HG03469 (cell line): ENCODE data around the gene MRPL1.
"Not testable (repeated sequence)": the region's sequence is repeated elsewhere in the genome, so short reads cannot be mapped to it uniquely, and the experiment has no call there.

Source experiments
- ATAC-seq: cut with Tn5 transposase; IDR thresholded peaks from one replicate; pipeline ENCODE4 v1.9.1; 2021; ENCODE audit warnings: mild to moderate bottlenecking, moderate library complexity, moderate number of reproducible peaks; ENCODE audit not compliant: unreplicated experiment

The MRPL1 gene

DNA sequence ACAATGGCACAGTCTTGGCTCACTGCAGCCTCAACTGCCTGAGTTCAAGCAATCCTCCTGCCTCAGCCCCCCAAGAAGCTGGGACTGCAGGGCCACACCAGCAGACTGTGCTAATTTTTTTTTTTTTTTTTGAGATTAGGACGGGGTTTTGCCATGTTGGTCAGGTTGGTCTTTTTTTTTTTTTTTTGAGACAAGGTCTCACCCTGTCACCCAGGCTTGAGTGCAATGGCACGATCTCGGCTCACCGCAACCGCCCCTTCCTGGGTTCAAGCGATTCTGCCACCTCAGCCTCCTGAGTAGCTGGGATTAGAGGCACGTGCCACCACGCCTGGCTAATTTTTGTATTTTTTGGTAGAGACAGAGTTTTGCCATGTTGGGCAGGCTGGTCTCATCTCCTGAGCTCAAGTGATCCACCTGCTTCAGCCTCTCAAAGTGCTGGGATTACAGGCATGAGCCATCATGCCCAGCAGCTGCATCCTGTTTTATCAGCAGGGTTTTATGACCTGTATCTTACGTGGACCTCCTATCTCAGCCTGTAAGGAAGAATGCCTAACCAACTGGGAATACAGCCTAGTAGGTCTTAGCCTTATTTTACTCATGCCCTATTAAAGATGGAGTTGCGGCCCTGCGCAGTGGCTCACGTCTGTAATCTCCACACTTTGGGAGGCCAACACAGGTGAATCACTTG lies 13.2 kb upstream of the MRPL1 start:
- ATAC-seq = no peak

DNA sequence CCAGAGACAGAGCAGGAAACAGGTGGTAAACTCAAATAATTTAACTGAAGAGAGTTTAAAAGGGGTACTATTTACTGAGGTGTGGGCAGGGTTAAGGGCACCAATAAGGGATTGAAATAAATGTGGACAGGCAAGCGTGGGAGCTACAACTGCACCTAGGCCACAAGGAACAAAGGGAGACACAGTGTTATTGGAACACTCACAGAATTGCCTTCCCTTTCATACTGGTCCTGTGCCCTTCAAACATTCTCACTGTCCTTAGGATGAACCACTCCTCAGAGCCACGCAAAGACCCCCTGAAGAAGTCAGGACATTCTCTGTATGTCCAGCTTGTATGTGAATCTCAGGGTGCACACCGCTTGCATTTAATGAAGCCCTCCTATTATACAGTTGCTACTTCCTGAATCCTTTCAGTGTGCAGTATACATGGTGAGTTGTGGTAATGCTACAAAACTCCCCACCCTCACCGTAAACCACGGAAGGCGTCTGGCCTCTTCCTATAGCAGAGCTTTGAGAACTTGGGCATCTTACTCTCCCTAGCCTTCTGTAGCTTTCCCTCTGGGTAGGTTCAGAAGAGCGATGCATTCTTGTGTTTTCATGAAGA lies 9.6 kb upstream of the MRPL1 start:
- ATAC-seq = peak; percentile 70

DNA sequence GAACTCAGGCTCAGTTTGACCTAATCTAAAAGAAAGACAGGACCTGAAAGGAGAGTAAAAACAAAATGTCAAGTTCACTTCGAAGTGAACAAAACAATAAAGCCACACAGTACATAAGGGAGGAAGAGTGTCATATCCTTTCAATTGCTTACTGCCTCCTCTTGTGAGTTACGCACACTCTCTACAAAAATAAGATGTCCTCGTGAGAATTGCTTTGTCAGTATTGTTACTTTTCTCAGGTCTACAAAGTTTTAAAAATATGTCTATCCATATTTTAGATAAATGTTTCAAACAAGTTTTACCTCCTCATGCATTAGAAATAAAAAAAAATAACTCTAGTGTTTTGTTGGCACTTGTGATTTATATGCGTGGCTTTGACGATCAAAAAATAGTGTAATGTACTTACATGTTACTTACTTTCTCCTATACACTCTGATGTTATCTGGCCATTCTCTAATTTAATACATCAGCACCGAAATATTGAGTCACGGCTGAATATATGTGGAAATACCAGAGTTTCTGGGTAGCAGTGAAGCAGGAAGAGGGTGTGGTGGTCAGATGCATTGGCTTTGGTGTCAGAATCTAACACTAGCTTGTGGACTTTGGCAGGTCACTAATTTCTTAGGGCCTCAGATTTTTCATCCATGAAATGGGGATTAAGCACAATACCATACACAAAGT lies 8.1 kb upstream of the MRPL1 start:
- no peak for ATAC-seq

DNA sequence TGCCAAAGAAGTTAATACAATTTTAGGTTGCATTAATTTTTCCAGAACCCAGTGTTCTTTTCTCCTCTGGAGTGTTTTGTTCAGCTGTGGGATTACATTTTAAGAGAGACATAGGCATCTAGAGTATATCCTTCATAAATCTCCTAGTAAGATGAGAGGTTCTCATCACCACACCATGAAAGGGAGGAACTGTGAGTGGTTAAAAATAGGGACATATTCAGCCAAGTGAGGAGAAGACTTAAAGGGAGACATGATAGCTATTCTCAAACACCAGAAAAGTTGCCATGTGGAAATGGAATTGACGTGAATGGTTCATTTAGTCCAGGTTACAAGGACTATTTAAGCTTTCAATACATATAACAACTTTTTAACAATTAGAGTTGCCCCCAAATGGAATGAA lies 6.5 kb upstream of the MRPL1 start:
- ATAC-seq = no peak

DNA sequence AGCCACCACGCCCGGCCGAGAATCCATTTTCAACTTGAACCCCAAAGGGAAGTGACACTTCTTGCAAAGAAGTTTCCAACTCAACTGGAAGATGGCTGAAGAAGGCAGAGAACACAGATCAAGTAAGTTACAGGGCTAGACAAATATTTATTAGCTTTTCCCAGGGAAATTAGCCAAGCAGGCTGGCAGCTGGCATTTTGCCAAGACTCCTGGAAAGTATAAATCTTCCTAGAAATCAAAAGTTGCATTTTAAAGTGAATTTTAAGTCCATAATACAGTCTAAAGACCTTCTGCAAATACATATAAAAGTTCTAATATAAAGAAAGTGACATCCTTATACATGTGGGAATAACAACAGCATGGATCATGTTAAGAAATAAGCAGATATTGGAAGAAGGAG lies 3.4 kb upstream of the MRPL1 start:
- no peak for ATAC-seq

DNA sequence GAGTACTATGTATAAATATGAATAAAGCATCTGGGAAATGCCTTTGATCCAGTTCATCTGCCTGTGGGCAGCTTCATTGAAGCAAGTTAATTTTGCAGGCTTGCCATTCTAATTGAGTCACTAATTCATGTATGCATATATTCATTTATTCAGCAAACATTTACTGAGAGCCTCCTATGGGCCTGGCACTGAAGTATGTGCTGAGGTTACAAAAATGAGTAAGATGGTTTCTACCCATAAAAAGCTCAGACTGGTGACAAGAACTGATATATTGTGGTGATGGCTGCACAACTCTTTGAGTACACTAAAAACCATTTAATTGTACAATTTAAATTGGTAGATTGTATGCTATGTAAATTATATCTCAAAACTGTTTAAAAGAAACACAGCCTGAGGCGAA lies 1.1 kb upstream of the MRPL1 start:
- no peak for ATAC-seq

DNA sequence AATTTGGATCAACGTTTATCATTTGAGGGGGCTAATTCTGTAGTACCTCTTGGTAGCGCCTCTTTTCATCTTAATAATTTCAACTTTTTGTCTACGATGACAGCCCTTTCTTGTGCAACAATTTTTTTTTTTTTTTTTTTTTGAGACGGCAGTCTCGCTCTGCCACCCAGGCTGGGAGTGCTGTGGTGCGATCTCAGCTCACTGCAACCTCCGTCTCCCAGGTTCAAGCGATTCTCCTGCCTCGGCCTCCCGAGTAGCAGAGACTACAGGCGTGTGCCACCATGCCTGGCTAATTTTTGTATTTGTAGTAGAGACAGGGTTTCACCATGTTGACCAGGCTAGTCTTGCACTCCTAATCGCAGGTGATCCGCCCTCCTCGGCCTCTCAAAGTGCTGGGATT lies 711 bp downstream of the MRPL1 start:
- ATAC-seq = not testable (repeated sequence)

DNA sequence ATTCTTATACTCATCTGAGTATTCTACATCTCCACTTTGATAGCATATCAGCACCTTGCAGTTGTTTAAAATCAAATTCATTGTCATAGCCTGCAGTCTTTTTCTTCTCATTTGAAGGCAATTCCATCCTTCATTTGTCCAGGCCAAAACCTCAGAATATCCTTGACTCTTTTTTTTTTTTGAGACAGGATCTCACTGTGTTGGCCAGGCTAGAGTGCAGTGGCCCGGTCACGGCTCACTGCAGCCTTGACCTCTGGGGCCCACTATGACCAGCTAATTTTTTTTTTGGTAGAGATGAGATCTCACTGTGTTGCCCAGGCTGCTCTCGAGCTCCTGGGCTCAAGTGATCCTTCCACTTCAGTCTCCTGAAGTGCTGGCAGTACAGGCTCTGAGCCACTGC lies 2.6 kb downstream of the MRPL1 start:
- ATAC-seq = no peak

DNA sequence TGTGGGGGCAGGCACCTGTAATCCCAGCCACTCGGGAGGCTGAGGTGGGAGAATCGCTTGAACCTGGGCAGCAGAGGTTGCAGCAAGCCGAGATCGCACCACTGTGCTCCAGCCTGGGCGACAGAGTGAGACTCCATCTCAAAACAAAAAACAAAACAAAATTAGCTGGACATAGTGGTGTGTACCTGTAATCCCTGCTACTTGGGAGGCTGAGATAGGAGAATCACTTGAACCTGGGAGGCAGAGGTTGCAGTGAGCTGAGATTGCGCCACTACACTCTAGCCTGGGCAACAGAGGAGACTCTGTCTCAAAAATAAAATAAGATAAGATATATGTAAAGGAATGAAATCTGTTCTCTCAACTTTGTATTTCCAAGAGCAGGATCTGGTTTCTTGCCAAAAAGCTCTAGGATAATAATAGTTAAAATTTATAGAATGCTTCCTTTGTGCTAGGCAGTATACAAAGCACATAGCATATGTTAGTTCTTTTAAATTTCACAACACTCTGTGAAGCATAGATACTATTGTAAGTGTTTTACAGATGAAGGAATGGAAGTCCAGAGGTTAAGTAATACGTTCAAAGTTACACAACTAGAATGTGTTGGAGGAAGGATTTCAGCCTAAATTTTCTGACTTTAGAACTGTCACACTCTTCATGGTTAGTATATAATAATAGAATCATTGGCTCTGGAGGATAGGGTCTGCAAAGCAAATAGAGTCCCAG lies 10.3 kb downstream of the MRPL1 start:
- no peak for ATAC-seq

DNA sequence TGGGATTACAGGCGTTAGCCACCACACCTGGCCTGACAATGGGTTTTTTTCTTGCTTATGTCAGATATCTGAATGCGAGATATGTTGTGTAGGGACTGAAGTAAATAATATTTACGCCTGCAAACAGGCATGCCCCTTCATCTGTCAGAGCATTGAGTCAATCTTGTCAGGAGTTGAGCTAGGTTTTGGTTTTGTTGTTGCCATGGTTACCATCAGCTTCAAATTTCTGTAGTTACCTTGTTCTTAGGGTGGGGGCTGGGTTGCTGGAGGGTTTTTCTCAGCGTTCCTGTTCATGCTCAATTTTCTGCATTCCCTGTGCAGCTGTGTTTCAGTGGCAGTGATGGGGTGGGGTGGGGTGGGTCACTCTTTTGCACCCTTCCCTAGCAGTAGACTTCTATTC lies 14.5 kb downstream of the MRPL1 start:
- ATAC-seq = no peak

DNA sequence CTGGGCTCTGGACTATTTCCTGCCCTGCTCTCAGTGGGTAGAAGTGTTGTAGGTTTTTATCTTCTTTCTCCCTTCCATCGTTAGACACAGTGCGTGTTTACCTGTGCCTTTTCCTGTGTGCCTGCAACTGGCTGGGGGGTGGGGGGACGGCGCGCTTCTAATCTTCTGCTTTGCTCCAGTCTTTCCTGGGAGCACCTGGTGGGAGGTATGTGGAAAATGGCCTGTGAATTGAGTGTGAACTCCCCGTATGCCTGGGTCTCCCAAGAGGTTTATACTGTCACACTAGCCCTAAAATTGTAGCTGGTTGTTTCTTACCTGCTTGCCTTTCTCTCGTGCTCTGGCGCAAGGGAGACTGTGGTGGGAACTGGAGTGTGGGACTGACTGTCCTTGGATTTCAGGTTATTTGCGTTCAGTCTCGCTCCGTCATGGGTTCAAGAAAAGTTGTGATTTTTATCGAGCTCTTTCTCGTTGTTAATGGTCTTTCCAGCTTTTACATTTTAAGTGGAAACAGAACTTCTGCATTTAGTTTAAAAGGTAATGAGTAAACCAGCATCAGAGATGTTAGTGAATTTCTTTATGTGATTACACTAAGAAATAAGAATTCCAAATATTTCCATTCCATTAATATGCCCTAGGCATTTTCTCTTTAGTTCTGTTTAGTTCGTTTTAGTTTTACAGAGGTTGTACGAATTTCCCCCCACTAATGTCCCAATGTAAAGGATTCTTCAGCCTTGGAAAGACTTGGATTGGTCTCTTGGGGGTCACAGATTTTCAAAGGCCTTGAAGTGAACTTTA lies 15.3 kb downstream of the MRPL1 start:
- no peak for ATAC-seq

DNA sequence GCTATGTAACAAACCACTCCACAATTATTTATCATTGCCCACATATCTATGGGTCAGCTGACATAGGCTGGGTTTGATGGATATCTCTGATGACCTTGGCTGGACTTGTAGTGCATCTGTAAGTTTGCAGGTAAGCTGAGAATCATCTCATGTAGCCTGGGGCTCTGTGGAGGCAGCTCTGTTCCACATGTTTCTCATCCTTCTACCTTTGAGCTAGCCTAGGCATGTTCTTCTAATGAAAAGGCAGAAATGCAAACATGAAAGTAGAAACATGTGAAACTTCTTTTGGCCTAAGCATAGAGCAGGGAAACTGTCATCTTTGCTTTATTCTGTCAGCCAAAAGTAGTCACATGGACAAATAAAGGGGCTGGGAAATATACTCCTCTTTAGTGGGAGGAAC lies 18.2 kb downstream of the MRPL1 start:
- ATAC-seq = no peak

DNA sequence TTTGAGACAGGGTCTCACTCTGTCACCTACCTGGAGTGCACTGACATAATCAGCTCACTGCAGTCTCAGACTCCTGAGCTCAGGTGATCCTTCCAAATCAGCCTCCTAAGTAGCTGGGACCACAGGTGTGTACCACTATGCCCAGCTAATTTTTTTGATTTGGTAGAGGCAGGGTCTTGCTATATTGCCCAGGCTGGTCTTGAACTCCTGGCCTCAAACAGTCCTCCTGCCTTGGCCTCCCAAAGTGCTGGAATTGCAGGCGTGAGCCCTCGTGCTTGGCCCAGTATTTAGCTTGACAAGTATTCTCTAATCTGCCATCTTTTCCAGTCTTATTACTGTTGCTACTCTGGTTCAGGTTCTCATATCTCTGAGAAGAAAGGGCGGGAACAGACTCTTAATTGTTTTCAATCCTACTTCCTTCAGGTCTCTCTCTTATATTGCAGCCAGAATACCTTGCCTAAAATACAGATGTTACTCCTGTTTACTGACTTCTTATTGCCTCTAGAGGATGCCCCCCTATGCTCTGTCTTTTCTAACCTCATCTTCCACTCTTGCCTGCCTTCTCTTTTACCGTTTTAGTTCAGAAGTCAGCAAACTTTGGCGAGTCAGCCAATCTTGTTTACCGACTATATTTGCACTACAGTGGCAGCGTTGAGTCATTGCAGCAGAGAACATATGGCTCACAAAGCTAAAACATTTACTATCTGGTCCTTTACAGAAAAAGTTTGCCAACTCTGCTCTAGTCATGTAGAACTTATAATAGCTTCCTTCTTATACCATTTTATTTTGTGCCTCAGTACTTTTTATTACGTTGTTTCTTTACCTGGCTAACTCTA lies 19.0 kb downstream of the MRPL1 start:
- ATAC-seq = no peak

DNA sequence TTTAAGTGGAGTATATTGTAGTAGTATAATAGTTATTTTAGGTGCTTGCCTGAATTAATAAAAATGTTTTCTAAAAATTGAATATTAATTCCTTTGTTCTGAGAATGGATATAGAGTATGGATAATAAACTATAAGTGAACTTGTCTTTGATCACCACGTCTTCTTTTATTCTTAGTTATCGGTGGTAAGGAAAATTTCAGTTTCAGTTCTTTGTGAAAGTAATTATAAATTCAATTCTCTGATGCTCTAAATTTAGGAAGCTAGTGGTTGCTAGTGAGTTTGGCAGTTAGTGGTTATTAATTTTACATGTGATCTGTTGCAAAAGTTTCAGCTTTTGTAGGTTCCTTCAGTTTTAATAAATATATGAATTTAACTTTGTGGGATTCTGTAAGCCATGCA lies 30.8 kb downstream of the MRPL1 start:
- peak; percentile 80 for ATAC-seq

DNA sequence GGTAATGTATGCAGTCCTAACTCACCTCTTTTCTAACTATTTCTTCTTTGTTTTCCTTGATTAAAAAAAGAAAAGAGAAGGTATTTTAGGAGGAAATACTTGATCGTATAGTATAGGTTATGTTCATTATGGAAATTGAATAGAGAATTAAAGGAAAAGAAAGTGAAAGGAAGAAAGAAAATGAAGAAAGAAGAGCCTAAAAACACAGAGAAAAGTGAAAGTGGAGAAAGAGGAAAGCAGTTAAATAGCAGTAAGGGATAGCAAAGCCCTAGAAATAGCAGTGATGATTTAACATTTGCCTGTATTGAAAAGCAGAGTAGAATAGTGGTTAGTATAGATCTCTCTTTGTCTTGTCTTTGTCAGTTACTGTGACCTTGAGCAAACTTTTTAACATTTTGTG lies 37.0 kb downstream of the MRPL1 start:
- ATAC-seq = no peak

DNA sequence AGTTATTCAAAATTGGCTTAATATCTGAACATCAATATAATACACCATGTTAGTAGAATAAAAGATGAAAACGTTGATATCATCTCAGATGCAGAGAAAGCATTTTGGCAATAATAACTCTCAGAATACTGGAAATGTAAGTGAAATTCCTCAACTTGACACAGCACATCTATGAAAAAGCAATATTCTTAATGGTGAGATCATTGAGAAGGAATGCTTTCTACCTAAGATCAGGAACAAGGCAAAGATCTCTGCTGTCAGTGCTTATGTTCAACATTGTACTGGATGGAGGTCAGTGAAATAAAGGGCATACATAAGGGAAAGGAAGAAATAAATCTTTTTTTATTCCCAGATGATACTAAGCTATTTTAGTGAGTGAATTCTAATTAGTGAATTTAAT lies 40.6 kb downstream of the MRPL1 start:
- no peak for ATAC-seq

DNA sequence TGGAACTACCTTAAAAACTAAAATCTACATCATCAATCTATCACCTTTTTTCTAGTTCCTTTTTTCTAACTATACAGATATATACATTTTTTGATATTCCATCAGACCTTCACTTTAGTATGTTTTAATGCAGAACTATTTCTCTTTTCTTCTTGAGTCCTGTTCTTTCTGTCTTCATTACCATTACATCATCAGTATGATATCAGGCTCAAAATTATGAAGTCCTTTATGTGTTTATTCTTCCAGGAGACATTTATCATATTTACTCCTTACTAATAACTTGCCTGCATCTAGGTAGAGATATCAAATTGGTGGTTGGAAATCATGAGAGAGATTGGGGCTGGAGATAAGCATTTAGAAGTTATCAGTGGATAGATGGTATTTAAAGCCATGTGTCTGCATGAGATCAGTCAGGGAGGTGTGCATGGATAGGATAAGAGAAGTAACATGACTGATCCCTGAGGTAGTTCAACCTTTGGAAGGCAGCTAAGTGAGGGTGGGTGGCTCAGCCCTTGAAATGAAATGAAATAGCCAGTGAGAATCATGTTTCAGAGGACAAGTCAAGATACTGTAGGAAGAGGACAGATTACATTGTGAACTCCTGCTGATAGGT lies 43.1 kb downstream of the MRPL1 start:
- no peak for ATAC-seq

DNA sequence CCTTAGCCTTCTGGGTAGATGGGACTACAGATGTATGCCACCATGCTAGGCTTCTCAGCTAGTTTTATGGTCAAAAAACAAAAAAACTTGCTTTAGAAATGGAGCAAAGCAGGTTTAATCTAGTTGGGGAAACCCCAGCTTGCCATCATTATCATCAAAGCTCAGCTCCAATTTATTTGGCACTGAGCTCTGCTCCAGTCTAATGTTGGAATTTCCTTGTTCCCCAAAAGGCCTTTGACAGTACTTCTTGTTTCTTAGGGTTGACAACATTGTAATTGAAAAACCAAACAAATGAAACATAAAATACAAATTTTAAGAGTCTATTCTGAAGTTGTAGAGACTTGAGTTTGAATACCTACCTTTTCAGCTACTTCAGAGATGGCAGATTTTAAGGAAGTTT lies 48.0 kb downstream of the MRPL1 start:
- no peak for ATAC-seq

DNA sequence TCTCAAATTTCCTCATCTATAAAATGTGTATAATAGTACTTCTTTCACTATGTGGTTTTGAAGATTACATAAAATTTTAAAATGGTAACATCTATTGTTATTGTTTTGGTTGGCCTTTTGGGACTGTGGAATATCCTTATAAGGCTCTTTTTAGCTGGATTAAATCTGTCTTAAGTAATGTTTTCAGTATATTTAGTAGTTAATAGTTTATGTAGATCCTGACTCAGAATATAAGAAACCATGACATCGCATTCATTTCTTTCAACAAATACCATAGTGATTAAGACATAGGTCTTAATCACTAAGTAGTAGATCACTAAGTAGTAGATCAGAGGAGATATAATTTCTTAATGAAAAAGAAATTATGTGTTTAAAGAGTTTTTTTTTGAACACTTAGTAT lies 48.5 kb downstream of the MRPL1 start:
- no peak for ATAC-seq
